Measurements from ENCODE around the gene IQCH.
A peak's percentile ranks its signal among the peaks of the same experiment; 100 is the strongest.

Gene IQCH

DNA sequence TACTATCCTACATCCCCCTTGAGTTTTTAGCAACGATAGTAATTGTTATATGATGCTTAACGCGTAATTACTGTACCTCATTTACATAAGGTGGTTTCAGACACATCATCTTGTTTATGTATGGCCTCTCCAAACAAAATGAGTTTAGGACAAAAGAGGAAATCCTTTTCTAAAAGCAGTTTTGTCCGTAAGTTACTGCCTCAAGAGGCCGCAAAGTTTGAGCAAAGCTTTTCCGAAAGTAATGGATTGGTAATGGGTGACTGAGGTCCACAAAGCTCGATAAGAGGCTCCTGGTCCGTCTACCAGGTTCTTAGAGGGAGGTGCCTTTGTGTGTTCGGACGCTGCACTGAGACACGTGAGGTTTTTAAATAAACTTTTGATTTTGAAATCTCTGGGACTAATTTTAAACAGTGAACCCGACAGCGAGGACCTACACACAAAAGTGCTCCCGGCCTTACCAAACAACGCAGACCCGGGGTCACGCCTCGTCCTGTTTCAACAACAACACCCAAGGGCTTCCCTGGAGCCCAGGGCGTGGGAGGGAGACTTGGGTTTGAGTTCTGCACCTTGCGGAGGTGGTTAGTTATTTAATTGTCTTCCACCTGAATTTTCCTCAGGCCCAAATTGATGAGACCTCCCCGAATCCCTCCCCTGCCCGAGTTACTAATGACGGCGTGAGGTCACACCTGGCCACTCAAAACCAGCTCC is 265.9 kb downstream of the IQCH start:
- peak overlapping the region; percentile 97 for H3K9ac ChIP-seq (ENCODE audit: low read length)
- peak overlapping the region; percentile 80 for H3K27ac ChIP-seq (ENCODE audit: low read depth, low read length, poor library complexity, severe bottlenecking)

GRCh38 chr15:67521029-67521782 is 266.6 kb downstream of the IQCH start, which contains the start of gene C15orf61:
Gene C15orf61, plus strand, starts transcription at chr15:67521131. Its CDS starts 118 bp downstream, at chr15:67521249.
- peaks cover 15% of the 10 kb centered on the region; the same call in 1 of the 2 replicates for H3K36me3 ChIP-seq (ENCODE audit: insufficient read depth, low read length)
- no peaks in the 10 kb centered on the region for H3K9me3 ChIP-seq (ENCODE audit: low read length)
- H3F3A ChIP-seq (ENCODE audit: insufficient read depth, low read length): no peaks in the 10 kb centered on the region
- no peaks in the 10 kb centered on the region for H3K27me3 ChIP-seq (ENCODE audit: insufficient read depth, low read length)
- no peaks in the 10 kb centered on the region for H3K9me2 ChIP-seq (ENCODE audit: low read depth, low read length)
- TF ChIP-seq EZH2 (IDR thresholded peaks at IDR 0.05; ENCODE audit: borderline replicate concordance, low read length): no peak
- TF ChIP-seq, protein P1, sequence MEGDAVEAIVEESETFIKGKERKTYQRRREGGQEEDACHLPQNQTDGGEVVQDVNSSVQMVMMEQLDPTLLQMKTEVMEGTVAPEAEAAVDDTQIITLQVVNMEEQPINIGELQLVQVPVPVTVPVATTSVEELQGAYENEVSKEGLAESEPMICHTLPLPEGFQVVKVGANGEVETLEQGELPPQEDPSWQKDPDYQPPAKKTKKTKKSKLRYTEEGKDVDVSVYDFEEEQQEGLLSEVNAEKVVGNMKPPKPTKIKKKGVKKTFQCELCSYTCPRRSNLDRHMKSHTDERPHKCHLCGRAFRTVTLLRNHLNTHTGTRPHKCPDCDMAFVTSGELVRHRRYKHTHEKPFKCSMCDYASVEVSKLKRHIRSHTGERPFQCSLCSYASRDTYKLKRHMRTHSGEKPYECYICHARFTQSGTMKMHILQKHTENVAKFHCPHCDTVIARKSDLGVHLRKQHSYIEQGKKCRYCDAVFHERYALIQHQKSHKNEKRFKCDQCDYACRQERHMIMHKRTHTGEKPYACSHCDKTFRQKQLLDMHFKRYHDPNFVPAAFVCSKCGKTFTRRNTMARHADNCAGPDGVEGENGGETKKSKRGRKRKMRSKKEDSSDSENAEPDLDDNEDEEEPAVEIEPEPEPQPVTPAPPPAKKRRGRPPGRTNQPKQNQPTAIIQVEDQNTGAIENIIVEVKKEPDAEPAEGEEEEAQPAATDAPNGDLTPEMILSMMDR (IDR thresholded peaks at IDR 0.05; ENCODE audit: low read length): no peak
- peaks cover 32% of the 10 kb centered on the region for H3K4me1 ChIP-seq (ENCODE audit: insufficient read depth, low read length, severe bottlenecking)
- H3K4me2 ChIP-seq (ENCODE audit: low read length): peak within 1 kb of the TSS; percentile 75
- H3K9ac ChIP-seq (ENCODE audit: low read length): peak within 1 kb of the TSS; percentile 97
- peak within 1 kb of the TSS; percentile 87 for H2AFZ ChIP-seq (ENCODE audit: low read length)
- H3K79me2 ChIP-seq (ENCODE audit: insufficient read depth, low read length): peaks cover 41% of the 10 kb centered on the region
- H4K20me1 ChIP-seq (ENCODE audit: insufficient read depth, low read length): no peaks in the 10 kb centered on the region
- H3K27ac ChIP-seq (ENCODE audit: low read depth, low read length, poor library complexity, severe bottlenecking): peak within 1 kb of the TSS; percentile 85
- H3K4me3 ChIP-seq (ENCODE audit: low read depth, low read length, poor library complexity, severe bottlenecking): peak within 1 kb of the TSS; percentile 70

More for the DNA sequence above, 265.9 kb downstream of the IQCH start:
- H3K79me2 ChIP-seq (ENCODE audit: insufficient read depth, low read length): peaks cover 40% of the 10 kb centered on the region
- no peaks in the 10 kb centered on the region for H3K9me2 ChIP-seq (ENCODE audit: low read depth, low read length)
- peaks cover 32% of the 10 kb centered on the region for H3K4me1 ChIP-seq (ENCODE audit: insufficient read depth, low read length, severe bottlenecking)
- H3K4me2 ChIP-seq (ENCODE audit: low read length): peak overlapping the region; percentile 75
- H4K20me1 ChIP-seq (ENCODE audit: insufficient read depth, low read length): no peaks in the 10 kb centered on the region
- H3K27me3 ChIP-seq (ENCODE audit: insufficient read depth, low read length): no peaks in the 10 kb centered on the region
- no peaks in the 10 kb centered on the region for H3F3A ChIP-seq (ENCODE audit: insufficient read depth, low read length)
- no peaks in the 10 kb centered on the region for H3K9me3 ChIP-seq (ENCODE audit: low read length)
- peak overlapping the region; percentile 70 for H3K4me3 ChIP-seq (ENCODE audit: low read depth, low read length, poor library complexity, severe bottlenecking)
- peak overlapping the region; percentile 87 for H2AFZ ChIP-seq (ENCODE audit: low read length)
- H3K36me3 ChIP-seq (ENCODE audit: insufficient read depth, low read length): peaks cover 13% of the 10 kb centered on the region; the same call in 1 of the 2 replicates
- TF ChIP-seq EZH2 (IDR thresholded peaks at IDR 0.05; ENCODE audit: borderline replicate concordance, low read length): no peak
- TF ChIP-seq, protein P1 (IDR thresholded peaks at IDR 0.05; ENCODE audit: low read length): no peak

GRCh38 chr15:67521783-67522568 is 267.4 kb downstream of the IQCH start:
- no peak for TF ChIP-seq EZH2 (IDR thresholded peaks at IDR 0.05; ENCODE audit: borderline replicate concordance, low read length)
- TF ChIP-seq, protein P1 (IDR thresholded peaks at IDR 0.05; ENCODE audit: low read length): 0 out of 2 replicates have a peak, but pooled peaks have one; percentile 25
- no peaks in the 10 kb centered on the region for H4K20me1 ChIP-seq (ENCODE audit: insufficient read depth, low read length)
- H3K4me1 ChIP-seq (ENCODE audit: insufficient read depth, low read length, severe bottlenecking): peaks cover 32% of the 10 kb centered on the region
- H3K9me3 ChIP-seq (ENCODE audit: low read length): no peaks in the 10 kb centered on the region
- H3K27ac ChIP-seq (ENCODE audit: low read depth, low read length, poor library complexity, severe bottlenecking): peak overlapping the region; percentile 85
- H3K27me3 ChIP-seq (ENCODE audit: insufficient read depth, low read length): no peaks in the 10 kb centered on the region
- H3K79me2 ChIP-seq (ENCODE audit: insufficient read depth, low read length): peaks cover 41% of the 10 kb centered on the region
- H3K9me2 ChIP-seq (ENCODE audit: low read depth, low read length): no peaks in the 10 kb centered on the region
- peak overlapping the region; percentile 97 for H3K9ac ChIP-seq (ENCODE audit: low read length)
- peak overlapping the region; percentile 75 for H3K4me2 ChIP-seq (ENCODE audit: low read length)
- no peak overlapping the region for H2AFZ ChIP-seq (ENCODE audit: low read length)
- H3F3A ChIP-seq (ENCODE audit: insufficient read depth, low read length): no peaks in the 10 kb centered on the region
- H3K36me3 ChIP-seq (ENCODE audit: insufficient read depth, low read length): peaks cover 23% of the 10 kb centered on the region; the same call in 1 of the 2 replicates
- peak overlapping the region; percentile 70 for H3K4me3 ChIP-seq (ENCODE audit: low read depth, low read length, poor library complexity, severe bottlenecking)
